ENCODE data around the gene COX8C. TPM values are rescaled to one million over a fixed set of nuclear protein-coding genes. Genes with fewer than 3 reads are reported as not detected.
"Not testable (repeated sequence)": the region's sequence is repeated elsewhere in the genome, so short reads cannot be mapped to it uniquely, and the experiment has no call there.

Gene COX8C
- total RNA-seq, 2 experiments from 2014 or later, result not detected

DNA sequence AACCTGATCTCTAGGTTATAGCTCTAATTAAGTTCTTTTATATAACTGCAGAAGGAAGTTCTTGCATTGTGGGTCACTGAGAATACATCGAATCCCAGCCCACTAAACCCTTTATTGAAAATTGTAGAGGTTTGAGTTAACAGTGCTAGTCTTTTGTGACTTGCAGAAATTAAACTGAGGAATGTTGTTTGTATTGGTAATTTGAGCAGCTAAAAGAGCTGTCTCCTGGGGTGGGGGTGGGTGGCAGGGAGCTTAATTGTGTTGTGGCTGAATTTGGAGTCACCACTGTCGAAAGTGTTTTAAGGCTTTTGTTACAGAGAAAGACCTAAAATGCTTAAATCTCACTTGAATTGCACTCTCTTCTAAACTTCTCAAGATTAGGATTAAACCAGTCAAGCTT lies 3.2 kb upstream of the COX8C start:
- intact Hi-C loops (cut with micrococcal nuclease; ENCODE audit: unreplicated experiment), result no loop called here

DNA sequence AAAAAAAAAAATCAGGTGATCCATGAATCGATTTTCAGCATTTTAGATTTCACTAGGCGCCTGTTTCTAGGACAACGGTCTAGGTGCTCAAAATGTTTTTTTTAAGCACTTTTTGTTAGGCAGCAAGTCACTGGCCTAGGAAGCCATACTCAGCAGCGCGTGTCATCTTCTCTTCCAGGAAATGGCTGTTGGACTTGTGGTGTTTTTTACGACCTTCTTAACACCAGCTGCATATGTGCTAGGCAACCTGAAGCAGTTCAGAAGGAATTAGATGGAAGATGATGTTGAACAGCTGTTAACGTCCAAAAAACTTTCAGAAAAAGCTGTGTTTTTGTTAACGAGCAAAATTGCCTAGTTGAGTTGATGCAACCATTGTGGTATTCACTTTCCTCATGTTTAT lies 868 bp downstream of the COX8C start:
- Histone ChIP-seq H3K4me3 (ENCODE audit: low read depth, low read length, poor library complexity, severe bottlenecking) (no peak overlapping the region), H3K79me2 (ENCODE audit: insufficient read depth, low read depth, low read length) (no peaks in the 10 kb centered on the region), H3K4me1 (ENCODE audit: insufficient read depth, low read length, poor library complexity, severe bottlenecking) (no peaks in the 10 kb centered on the region), H3K9me3 (ENCODE audit: low read length) (peaks cover 7% of the 10 kb centered on the region; the same call in 1 of the 2 replicates), H3K9me2 (ENCODE audit: insufficient read depth, low read length) (no peaks in the 10 kb centered on the region), H3K4me2 (ENCODE audit: low read length) (no peak overlapping the region), H3K36me3 (ENCODE audit: insufficient read depth, low read length) (no peaks in the 10 kb centered on the region), H3K27ac (ENCODE audit: low read depth, low read length, poor library complexity, severe bottlenecking) (no peak overlapping the region), H2AFZ (ENCODE audit: low read length) (no peak overlapping the region), H4K20me1 (ENCODE audit: insufficient read depth, low read length) (no peaks in the 10 kb centered on the region)
- intact Hi-C loops (cut with micrococcal nuclease; ENCODE audit: unreplicated experiment), result no loop called here
- ChIA-PET POLR2A (interaction anchor here (0.6 kb wide), 1 partner anchor 14 kb away, joined by 3 read pairs; no protein-coding TSS in a partner anchor), CTCF (ENCODE audit: unreplicated experiment) (no interaction called here)
- no peak for TF ChIP-seq EZH2phosphoT487 (IDR thresholded peaks at IDR 0.05; ENCODE audit: borderline replicate concordance, low read depth, low read length)
- TF ChIP-seq, protein P1, sequence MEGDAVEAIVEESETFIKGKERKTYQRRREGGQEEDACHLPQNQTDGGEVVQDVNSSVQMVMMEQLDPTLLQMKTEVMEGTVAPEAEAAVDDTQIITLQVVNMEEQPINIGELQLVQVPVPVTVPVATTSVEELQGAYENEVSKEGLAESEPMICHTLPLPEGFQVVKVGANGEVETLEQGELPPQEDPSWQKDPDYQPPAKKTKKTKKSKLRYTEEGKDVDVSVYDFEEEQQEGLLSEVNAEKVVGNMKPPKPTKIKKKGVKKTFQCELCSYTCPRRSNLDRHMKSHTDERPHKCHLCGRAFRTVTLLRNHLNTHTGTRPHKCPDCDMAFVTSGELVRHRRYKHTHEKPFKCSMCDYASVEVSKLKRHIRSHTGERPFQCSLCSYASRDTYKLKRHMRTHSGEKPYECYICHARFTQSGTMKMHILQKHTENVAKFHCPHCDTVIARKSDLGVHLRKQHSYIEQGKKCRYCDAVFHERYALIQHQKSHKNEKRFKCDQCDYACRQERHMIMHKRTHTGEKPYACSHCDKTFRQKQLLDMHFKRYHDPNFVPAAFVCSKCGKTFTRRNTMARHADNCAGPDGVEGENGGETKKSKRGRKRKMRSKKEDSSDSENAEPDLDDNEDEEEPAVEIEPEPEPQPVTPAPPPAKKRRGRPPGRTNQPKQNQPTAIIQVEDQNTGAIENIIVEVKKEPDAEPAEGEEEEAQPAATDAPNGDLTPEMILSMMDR (conservative IDR thresholded peaks at IDR 0.05; ENCODE audit: low read length), result no peak
- BruUV-seq (replicated peaks), result no TSS peak
- peak; percentile 18 for DNase-seq (ENCODE audit: low spot score)

More for the DNA sequence above, 3.2 kb upstream of the COX8C start:
- Histone ChIP-seq H3K9me2 (ENCODE audit: insufficient read depth, low read length) (no peaks in the 10 kb centered on the region), H3K27ac (ENCODE audit: low read depth, low read length, poor library complexity, severe bottlenecking) (no peak overlapping the region), H3K4me2 (ENCODE audit: low read length) (no peak overlapping the region), H4K20me1 (ENCODE audit: insufficient read depth, low read length) (no peaks in the 10 kb centered on the region), H2AFZ (ENCODE audit: low read length) (no peak overlapping the region), H3K4me1 (ENCODE audit: insufficient read depth, low read length, poor library complexity, severe bottlenecking) (no peaks in the 10 kb centered on the region), H3K9me3 (ENCODE audit: low read length) (peaks cover 14% of the 10 kb centered on the region; the same call in 1 of the 2 replicates), H3K79me2 (ENCODE audit: insufficient read depth, low read depth, low read length) (no peaks in the 10 kb centered on the region), H3K4me3 (ENCODE audit: low read depth, low read length, poor library complexity, severe bottlenecking) (no peak overlapping the region), H3K36me3 (ENCODE audit: insufficient read depth, low read length) (no peaks in the 10 kb centered on the region)
- POLR2A ChIA-PET, result no interaction called here
- no peak for TF ChIP-seq EZH2phosphoT487 (IDR thresholded peaks at IDR 0.05; ENCODE audit: borderline replicate concordance, low read depth, low read length)
- TF ChIP-seq, protein P1 (conservative IDR thresholded peaks at IDR 0.05; ENCODE audit: low read length), result no peak
- DNase-seq (ENCODE audit: low spot score), result no peak
- CTCF ChIA-PET (ENCODE audit: unreplicated experiment), result no interaction called here
- BruUV-seq (replicated peaks), result no TSS peak

DNA sequence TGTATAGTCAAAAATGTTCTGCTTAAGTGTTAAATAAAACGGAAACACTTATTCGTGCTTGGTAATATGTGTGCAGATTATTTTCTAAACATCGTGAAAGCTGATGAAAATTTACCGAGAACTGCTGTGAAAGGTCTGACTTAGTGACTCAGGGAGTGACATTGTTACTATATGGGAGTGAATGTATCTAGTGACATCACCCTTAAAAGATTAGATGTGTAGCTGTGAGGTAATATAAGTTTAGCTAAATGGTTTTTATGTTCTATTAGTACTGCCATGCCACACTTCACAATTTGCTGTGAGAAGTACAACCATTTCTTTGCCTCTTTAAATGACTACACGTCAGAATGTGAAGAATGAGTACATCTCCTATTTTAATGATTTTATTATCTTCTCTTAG lies 1.3 kb downstream of the COX8C start:
- no peak overlapping the region for H3K4me3 ChIP-seq (ENCODE audit: low read depth, low read length, poor library complexity, severe bottlenecking)
- intact Hi-C loops (cut with micrococcal nuclease; ENCODE audit: unreplicated experiment), result no loop called here
- H3K27ac ChIP-seq (ENCODE audit: low read depth, low read length, poor library complexity, severe bottlenecking), result no peak overlapping the region
- H3K79me2 ChIP-seq (ENCODE audit: insufficient read depth, low read depth, low read length), result no peaks in the 10 kb centered on the region
- no peak for TF ChIP-seq EZH2phosphoT487 (IDR thresholded peaks at IDR 0.05; ENCODE audit: borderline replicate concordance, low read depth, low read length)
- TF ChIP-seq, protein P1 (conservative IDR thresholded peaks at IDR 0.05; ENCODE audit: low read length), result no peak
- CTCF ChIA-PET (ENCODE audit: unreplicated experiment), result no interaction called here
- no peaks in the 10 kb centered on the region for H4K20me1 ChIP-seq (ENCODE audit: insufficient read depth, low read length)
- DNase-seq (ENCODE audit: low spot score), result no peak
- no peaks in the 10 kb centered on the region for H3K4me1 ChIP-seq (ENCODE audit: insufficient read depth, low read length, poor library complexity, severe bottlenecking)
- no peak overlapping the region for H2AFZ ChIP-seq (ENCODE audit: low read length)
- no TSS peak for BruUV-seq (replicated peaks)
- peaks cover 7% of the 10 kb centered on the region; the same call in 1 of the 2 replicates for H3K9me3 ChIP-seq (ENCODE audit: low read length)
- H3K9me2 ChIP-seq (ENCODE audit: insufficient read depth, low read length), result no peaks in the 10 kb centered on the region
- no peak overlapping the region for H3K4me2 ChIP-seq (ENCODE audit: low read length)
- no peaks in the 10 kb centered on the region for H3K36me3 ChIP-seq (ENCODE audit: insufficient read depth, low read length)
- POLR2A ChIA-PET, result interaction anchor here (0.6 kb wide), 1 partner anchor 14 kb away, joined by 3 read pairs; no protein-coding TSS in a partner anchor

- H3K9me3 ChIP-seq (ENCODE audit: low read length); H3K36me3 ChIP-seq (ENCODE audit: insufficient read depth, low read length); H3K79me2 ChIP-seq (ENCODE audit: insufficient read depth, low read depth, low read length); BruUV-seq (replicated peaks); H3K4me3 ChIP-seq (ENCODE audit: low read depth, low read length, poor library complexity, severe bottlenecking); H3K4me2 ChIP-seq (ENCODE audit: low read length); H2AFZ ChIP-seq (ENCODE audit: low read length); H3K4me1 ChIP-seq (ENCODE audit: insufficient read depth, low read length, poor library complexity, severe bottlenecking); H3K27ac ChIP-seq (ENCODE audit: low read depth, low read length, poor library complexity, severe bottlenecking); H4K20me1 ChIP-seq (ENCODE audit: insufficient read depth, low read length); DNase-seq (ENCODE audit: low spot score); intact Hi-C loops (cut with micrococcal nuclease; ENCODE audit: unreplicated experiment); H3K9me2 ChIP-seq (ENCODE audit: insufficient read depth, low read length); CTCF ChIA-PET (ENCODE audit: unreplicated experiment): not testable (repeated sequence)
- POLR2A ChIA-PET, result interaction anchor here (0.6 kb wide), 1 partner anchor 13 kb away, joined by 5 read pairs; no protein-coding TSS in a partner anchor
Measured at GRCh38 chr14:93354873-93355272, 7.9 kb downstream of the COX8C start.
